Measurements from ENCODE around the gene GIGYF2.

The GIGYF2 gene

DNA sequence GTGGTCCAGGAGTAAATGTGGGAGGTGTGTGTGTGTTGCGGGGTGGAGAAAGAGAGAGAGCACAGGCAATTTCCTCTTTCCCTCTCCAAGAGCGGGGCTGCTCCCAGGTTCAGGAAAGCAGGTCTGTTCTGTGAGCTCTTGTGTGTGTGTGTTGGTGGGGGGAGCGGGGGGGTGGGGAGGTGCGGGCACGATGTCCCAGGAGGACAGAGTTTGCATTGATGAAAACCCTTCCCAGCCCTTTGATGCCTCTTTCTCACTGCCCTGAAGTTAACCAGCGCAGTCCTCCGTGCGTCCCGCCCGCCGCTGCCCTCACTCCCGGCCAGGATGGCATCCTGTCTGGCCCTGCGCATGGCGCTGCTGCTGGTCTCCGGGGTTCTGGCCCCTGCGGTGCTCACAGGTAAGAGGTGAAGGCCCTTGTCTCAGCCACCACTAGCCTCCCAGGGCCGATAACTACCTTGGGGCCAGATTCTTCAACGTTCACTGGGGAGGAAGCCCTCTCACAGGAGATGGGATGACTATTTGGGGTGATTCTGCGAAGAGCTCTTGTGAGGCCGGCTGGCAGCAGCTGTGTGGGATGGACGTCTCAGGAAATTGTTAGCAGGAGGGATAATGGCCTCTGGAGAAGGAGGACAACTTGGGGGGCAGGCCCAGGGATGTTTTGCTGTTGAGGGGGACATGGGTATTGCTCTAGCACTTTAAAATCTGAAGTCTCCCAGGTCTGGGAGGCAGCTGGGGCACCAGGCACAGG lies 173.1 kb downstream of the GIGYF2 start, which contains the start of gene SNORC:
TSS of gene SNORC (plus strand) at position 247 of the 748 bp plus-strand sequence. CDS start at position 325, 78 bp downstream.
- DNase-seq = no peak

DNA sequence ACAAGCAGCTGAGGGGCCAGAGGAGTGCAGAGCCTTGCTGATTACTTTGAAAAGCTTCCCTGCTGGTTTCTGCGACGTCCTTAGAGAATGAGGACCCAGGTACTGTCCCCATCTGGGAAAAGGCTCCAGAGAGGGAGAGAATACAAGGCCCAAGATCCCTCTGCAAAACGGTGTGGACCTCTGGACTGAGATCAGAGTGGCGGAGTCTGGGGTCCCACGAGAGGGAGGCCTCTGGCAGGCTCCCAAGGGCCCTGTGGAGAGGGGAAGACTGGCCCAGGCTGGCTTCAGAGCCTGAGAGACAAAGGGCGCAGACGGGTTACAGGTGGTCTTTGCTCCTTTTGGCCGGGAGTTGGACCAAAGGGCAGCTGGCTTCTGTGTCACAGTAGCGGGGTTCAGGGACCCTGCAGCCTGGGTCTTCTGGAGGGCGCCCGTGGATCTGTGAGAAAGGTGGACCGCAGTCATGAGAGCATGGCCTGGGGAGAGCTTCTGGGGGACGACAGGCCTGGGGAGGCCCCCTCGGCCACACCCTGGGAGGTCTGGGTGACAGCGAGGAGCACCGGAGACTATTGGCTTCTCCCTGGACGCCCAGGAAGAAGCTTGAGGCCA lies 173.7 kb downstream of the GIGYF2 start:
- DNase-seq = no peak

DNA sequence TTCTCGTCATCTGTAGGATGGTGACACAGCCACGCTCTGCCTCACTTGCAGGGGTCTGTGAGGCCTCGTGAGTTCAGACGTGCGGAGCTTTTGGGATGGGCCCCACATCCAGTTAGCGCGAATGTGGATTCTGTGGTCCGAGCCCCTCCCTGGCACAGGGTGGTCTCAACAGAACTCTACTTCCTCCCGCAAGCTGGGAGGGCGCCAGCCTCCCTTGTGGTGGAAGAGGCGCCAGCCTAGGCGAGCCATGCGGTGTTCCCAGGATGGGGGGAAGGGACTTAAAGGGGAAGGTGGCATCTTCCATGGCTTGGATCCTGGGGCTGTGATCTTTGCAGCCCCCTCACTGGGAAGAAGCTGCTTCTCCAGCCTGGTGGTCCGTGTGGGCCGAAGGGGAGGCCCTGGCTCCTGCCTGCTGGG lies 174.3 kb downstream of the GIGYF2 start:
- DNase-seq = no peak

DNA sequence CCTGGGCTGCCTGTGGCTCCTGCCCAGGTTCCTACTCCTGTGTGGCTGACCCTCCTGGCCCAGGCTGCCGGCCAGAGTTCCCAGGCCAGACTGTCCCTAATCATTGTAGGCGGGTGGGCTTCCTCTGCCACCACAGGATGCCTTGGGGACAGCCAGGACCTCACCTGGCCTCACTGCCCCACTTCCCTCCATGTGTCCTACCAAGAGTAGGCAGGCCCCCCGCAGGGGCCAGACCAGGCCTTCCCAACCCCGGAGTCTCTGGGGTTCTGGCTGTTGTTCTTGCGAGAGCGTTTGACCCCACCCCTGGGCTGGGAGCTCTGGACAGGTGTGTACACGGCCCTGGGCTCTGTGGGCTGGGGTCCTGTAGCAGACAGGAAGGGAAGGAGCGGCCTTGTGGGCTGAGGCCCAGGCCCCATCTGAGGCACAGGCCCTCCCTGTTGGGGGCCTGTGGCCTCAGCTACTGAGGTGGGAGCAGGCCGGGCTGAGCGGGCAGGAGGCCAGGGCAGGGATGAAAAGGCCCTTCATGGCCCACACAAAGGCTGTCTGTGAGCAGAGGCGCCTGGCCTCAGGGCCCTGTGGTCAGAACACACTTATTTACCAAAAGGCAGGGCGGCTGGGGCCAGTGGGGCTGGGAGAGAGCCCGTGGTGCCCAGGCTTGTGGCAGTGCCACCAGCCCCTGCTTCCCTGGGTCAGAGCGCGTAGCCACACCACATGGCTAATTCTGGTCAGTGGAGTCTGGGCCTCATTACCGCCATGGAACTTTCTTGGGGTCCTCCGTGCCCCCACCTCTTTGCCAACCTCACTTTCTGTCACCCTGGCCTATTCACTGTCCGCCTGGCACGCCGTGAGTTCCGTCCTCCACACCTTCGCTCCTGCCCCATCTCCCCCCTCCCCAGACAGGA lies 175.0 kb downstream of the GIGYF2 start:
- DNase-seq = no peak

DNA sequence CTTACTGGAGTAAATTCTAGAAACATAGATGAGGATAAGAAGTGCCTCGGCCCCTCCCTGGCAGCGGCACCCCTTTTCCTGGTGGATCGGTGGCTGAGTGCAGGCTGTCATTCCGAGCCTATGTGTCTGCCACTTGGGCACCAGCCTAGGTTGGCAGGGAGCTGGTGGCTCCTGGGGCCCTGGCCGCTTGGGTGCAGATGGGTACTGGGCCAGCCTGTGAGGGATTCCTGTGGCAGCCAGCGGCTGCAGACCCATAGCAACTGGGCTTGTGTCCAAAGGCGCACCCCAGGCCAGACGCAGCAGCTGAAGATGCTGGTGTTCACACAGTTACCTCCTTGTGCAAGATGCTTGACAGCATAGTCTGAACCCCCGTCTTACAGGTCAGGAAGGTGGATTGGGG lies 175.7 kb downstream of the GIGYF2 start:
- DNase-seq = no peak

DNA sequence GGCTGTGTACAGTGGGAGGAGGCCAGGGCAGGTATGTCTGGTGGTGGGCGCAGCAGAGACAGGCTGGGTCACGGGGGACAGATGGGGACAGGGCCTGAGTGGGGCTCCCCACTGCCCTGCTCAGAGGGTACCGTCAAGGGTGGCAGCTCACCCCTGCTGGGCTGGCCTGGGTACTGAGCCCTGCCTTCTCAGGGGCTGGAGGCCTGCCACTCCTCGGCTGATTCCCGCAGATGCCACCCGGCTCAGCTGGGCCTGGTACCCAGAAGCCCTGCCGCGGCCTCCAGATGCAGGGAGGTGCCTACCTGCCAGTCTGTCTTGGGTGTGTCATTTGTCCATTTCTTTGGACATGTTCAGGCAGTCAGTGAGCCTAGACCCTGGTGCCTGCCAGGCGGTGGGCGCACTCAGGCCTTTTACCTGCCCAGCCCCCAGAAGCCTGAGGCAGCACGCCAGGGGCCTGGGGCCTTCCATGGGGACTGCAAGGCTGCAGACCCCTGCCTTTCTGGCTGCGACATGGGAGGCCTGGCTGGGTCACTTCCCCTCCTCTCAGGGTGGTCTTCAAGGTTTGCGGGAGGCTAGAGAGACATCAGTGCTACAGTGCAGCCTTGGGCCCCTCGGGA lies 176.3 kb downstream of the GIGYF2 start:
- no peak for DNase-seq

DNA sequence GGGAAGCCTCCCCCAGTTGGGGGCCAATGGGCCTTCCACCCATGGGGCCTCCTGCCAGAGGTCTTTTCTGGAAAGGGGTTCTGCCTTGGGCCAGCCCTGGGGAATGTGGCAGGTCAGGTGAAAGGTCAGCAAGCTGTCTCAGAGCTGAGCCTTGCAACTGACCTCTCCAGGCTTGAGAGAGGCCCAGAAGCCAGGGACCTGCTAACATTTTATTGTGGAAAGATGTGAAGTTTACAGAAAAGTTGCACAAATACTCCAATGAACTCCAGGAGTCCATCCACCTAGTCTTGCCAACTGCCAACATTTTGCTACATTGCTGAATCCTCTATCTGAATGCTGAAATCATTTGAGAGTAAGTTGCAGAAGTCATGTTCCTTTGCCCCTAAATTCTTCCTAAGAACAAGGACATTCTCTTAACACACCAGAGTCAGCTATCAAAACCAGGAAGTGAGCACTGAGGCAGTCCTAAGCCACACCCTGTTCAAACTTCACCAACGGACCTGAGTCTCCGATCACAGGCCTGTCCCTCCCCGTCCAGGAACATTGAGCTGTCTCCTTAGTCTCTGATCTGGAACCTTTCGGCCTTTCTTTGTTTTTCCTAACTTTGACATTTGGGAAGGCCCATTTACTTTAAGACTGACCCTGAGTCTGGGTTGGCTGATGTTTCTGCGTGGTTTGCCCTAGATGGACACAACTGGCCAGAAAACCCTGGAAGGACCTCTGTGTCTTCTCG lies 176.9 kb downstream of the GIGYF2 start:
- no peak for DNase-seq

DNA sequence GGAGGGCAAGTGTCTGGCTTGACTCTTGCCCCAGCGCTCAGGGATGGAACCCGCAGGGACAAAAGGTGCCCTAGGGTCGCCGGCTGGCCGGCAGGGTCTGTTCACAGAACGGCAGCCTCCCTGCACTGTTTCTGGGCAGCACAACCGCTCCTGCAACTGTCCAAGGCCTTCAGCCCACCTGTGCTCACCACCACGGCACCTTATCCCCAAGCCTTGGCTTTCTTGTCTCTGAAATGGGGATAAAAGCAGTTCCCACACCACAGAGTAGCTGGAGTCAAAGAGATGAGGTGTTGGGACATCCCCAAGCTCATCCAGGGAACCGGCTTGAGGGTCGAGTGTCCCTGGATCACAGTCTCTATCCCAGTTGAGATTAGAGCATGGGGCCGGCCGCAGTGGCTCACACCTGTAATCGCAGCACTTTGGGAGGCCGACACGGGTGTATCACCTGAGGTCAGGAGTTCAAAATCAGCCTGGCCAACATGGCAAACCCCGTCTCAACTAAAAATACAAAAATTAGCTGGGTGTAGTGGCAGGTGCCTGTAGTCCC lies 177.6 kb downstream of the GIGYF2 start:
- no peak for DNase-seq

DNA sequence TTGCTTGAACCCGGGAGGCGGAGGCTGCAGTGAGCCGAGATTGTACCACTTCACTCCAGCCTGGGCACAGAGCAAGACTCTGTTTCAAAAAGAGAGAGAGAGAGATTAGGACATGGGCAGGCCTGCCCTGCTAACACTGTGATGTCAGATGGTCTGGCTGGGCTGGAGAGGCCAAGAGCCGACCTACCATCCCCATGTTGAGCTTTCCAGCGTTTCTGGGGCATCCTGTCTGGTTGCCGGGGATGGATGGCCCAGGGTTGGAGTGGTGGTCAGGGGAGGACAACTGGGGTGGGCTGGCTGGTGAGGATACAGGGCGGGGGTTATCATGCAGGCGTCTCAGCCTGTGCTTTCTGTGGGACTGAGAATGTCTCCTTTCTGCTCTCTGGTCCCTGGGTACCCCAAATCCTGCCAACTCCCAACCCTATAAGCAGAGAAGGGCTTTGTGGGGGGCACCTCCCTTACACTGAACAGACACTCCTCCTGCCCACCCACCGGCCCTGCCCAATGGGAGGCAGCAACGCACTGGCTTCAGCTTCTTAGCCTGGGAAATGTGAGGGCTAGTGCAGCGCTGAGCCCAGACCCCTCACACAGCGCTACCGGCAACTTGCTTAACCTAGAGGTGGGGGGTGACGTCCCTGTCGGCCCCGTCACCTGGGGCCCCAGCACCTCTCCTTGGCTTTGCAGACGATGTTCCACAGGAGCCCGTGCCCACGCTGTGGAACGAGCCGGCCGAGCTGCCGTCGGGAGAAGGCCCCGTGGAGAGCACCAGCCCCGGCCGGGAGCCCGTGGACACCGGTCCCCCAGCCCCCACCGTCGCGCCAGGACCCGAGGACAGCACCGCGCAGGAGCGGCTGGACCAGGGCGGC lies 178.4 kb downstream of the GIGYF2 start:
- DNase-seq = peak; percentile 26 to 33

DNA sequence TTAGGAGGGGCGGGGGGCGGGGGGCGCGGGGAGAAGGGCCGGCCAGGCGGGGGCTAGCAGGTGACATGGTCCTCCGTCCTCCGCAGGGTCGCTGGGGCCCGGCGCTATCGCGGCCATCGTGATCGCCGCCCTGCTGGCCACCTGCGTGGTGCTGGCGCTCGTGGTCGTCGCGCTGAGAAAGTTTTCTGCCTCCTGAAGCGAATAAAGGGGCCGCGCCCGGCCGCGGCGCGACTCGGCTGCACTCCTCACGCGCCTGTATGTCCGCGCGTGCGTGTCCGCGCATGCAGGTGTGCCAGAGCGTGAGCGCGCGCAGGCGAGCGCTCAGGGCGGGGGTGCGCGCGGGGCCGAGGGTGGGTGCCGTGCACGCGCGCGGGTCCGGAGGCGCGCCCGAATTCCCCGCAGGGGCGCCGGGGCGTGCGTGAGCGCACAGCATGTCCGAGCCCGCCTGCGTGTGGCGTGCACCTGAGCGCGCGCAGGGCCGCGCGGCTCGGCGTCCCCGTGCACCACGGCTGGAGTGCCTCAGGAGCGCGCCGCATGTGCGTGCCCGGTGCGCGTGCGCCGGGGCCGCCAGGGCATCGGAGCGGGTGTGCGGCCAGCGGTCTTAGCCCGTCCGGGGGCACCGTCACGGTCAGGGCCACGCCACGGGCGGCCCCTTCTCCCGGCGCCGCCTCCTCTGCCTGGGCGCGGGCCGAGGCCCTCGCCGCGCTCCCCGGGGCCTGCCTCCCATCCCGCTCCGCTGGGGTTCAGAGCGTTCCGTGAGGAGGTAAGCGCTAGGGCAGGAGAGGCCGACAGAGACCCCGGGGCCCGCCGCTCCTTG lies 179.2 kb downstream of the GIGYF2 start:
- peak; percentile 55 to 81 for DNase-seq

DNA sequence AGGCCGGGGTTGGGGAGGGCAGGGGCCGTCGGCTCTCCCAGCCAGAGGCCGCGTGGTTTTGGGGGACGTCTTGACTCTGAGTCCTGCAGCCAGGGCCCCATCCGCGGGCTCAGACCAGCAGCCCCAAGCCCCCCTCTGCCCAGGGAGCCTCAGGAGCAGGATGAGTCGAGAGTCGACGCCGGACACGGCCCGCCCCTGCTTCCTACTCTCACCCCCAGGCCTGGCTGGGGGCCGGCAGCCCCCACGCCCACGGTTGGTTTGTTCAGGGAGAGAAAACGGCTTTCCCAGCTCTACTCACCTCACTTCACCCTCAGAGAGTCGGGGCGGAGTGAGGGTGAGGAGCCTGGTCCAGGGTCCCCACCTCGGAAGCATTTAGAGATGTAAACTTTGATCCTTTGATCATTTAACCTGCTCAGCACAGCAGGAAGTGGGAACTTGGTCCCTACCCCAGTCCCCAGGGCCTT lies 179.9 kb downstream of the GIGYF2 start:
- no peak for DNase-seq

DNA sequence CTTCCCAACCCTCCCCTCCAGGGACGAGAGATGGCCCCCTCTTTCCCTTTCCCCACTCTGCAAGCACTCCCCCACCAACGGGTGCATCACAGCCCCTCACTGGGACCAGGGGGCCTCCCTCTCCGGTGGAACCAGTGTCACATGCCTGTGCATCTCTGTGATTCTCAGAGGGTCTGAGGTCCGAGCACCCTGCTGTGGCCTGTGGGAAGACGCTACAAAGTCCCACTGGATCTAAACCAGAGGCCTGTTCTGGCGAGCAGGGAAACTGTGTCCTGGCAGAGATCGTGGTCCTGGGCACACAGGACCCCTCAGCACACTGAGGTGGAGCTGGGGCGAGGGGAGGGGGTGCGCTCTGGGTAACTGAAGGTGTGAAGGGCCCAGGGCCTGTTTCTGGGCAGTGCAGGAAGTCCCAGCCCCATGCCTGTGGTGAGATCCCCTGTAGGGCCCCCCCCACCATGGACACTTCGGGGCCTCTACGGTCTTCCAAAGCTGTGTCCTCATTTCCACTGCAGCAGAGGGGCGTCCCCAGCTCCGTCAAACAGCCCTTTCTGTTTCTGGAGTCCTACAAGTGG lies 180.9 kb downstream of the GIGYF2 start:
- no peak for DNase-seq

DNA sequence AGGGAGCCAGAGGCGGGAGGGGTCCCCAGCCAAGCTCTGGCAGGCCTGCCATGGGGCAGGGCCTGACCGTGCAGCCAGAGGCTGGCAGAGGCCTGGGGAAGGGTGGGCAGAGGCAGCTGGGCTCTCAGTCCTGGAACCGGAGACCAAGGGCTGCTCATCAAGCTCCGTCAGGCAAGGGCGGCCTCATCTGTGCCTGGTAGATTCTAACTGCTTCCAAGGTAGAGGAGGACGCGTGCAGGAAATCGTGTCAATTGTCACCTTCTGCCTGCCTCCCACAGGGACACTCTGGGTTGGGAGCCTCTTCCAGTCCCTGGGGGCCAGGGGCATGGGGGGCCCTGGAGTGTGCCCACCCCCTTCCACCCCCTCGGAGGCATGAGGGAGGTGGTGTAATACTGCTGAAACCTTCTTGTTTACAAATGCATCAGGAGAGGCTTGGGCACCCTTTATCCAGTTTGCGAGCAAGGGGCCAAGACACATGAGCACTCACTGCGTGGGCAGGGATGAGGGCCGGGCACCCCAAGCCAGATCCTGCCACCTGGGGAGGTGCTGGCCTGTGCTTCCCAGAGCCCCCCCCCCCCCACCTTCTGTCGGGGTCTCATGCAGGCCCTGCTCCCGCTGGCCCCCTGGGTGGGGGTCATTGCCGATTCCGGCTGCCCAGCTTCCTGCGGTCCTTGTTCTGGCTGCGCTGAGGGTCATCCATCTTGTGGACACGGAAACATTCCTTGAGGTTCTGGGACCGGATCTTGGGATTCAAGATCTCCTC lies 181.9 kb downstream of the GIGYF2 start:
- no peak for DNase-seq

DNA sequence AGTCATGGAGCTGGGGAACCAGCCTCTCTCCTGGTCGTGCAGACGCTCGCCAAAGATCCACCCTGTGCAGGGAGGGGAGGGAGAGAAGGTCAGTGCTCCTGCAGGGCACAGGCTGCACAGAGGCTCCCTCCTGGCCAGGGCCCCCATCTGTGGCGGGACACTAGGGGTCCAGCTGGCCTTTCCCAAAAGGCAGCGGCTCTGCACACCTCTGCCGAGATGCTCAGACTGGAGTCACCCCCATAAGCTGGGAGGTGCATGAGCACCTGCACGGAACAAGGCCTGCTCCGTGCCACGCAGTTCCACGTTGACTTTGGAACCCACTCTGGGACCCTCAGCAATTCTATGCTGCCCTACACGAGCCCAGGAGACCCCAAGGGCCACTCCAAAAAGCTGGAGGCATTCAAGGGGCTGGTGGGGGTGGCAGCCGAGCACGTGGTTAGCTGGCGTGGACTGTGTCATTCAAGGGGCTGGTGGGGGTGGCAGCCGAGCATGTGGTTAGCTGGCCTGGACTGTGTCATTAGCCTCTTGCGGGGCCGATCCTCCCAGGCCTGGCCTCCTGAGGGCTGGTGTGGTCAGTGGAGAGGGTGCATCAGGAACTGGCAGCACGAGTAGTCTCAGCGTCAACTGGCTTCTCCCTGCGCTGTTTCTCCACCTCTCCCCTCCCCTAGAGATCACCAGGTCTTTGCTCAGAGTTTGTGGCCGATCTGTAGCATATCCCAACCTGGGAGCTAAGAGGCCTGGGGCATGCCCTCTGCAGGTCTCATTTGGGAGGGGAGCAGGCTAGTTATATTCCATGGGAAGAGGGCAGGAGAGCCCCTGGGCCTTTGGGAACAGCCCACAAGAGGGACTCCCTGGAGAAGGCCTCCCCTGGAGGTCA lies 182.7 kb downstream of the GIGYF2 start:
- no peak for DNase-seq

DNA sequence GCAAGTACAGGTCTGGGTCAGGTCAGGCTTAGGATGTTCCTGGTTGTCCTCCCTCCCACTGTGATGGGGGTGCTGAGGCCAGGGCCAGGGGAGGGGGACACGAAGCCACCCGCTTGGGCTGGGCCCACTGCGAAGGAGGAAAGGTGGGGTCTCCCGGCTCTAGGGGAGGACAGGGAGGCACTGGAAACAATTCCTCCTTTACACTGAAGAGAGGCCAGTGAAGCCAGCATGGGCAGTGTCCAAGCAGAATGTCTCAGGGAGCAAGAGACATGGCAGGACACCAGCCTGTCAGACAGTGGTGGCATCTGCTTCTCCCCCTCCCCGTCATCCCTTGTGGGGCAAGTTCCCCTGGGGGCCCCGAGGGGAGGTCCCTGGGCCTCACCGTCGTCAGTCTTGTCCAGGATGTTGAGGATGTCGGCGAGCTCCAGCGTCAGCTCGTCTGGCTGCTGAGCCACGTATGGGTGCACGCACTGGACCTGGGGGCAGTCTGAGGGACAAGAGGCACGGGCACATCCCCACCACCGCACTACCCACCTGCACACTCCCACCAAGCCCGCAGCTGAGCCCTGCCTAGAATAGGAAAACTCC lies 183.7 kb downstream of the GIGYF2 start:
- DNase-seq = no peak

DNA sequence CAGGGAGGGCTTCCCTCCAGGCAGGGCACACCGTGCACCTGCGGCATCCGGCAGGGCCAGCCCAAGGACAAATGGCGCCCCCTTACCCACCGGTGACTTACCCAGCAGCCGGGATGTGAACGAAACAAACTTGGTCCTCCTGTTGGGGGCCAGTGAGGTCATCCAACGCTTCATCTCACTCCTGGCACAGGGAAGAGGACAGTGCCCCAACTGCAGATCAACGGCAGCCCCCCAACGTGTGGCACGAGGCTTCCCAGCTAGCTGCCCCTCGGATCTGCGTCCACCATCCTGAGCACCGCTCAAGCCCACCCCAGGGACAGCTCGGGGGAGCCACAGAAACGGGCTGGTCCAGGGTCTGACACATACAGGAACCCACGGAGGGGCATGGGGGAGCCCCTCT lies 185.0 kb downstream of the GIGYF2 start:
- DNase-seq = no peak

DNA sequence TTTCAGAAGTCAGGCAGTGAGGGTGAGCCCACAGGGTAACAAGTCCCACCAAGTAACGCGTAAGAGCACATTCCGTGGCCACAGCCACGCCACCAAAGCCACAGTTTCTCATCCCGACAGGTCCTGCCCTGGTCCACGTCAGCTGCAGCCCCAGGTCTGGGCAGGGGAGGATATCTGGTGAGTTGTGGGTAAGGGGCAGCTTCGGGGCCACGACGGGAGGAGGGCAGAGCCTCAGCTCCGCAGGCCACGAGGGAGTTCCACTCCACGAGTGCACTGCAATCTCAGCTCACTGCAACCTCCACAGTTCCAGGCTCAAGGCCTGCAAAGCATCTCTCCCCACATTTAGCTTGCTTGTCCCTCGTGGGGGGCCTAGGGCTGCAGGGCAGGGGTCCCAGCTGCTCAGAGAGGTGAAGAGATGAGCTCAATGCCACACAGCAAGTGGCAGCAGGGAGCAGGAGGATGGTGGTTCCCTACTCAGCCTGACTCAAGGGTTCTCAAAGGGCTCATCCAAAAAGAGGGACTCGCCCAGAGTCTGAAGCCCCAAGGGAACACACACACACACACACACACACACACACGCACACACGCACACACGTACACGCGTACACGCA lies 185.5 kb downstream of the GIGYF2 start:
- DNase-seq = no peak
